ENCODE results near the gene BABAM1.

The BABAM1 gene

GRCh38 chr19:17266975-17267788, at the start of gene BABAM1:
BABAM1 (plus strand) TSS chr19:17267443; CDS start chr19:17268807, 1,364 bp downstream.
- DNase-seq (ENCODE audit: low read depth) = peak; percentile 100

- no peak for DNase-seq (ENCODE audit: low read depth)
Measured at GRCh38 chr19:17219286-17219685, 48.0 kb upstream of the BABAM1 start.

DNA sequence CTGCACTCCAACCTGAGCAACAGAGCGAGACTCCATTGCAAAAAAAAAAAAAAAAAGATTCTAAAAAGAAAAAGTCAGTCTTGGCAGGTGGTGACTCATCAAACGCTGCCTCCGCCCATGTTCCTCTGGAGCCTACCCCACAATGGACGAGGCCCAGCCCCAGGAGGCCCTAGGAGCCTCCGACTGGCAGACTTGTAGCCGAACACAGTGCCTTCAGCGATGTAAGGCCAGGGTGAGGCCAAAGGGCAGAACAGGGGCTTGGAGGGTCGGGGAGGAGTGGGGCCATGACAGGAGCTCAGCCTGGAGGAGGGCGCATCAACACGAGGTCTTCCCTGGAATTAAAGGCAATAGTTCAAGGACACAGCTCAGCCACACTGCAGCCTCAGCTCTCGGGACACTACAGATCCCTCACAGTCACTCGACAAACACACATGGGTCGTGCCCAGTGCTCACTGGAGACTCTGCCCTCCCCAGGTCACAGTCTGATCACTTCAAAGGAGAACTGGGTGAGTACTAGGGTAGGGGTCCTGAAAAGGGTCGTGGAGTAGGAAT, 47.0 kb upstream of the BABAM1 start:
- peak; percentile 82 for DNase-seq (ENCODE audit: low read depth)

GRCh38 chr19:17225053-17225452, 42.2 kb upstream of the BABAM1 start:
- DNase-seq (ENCODE audit: low read depth) = no peak

GRCh38 chr19:17226002-17226933, 41.0 kb upstream of the BABAM1 start, which contains the start of gene OCEL1:
OCEL1 (plus strand) TSS chr19:17226226; CDS start chr19:17226248, 22 bp downstream.
- DNase-seq (ENCODE audit: low read depth) = peak; percentile 97

- DNase-seq (ENCODE audit: low read depth) = no peak
Measured at GRCh38 chr19:17227798-17228367, 39.4 kb upstream of the BABAM1 start.

- no peak for DNase-seq (ENCODE audit: low read depth)
Measured at GRCh38 chr19:17229890-17230289, 37.4 kb upstream of the BABAM1 start.

DNA sequence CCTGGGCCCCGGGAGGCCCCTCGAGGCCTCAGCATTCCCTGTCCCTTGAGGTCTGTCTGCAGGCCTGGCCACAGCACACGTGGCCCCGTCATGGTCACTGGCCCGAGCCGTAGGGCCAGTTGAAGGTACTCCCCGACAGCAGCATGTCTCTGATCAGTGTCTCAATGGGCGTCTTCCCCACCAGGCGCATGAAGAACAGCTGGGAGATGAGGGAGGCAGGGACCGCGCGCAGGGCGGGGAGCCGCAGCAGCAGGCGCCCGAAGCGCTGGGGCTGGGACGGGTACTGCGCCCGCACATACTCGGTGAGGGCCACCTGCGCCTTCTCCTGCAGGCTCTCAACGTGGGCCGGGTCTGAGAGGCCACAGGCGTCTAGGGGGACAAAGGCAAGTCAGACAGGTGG, 35.0 kb upstream of the BABAM1 start:
- DNase-seq (ENCODE audit: low read depth) = no peak

- peak; percentile 47 for DNase-seq (ENCODE audit: low read depth)
Measured at GRCh38 chr19:17234911-17235299, 32.3 kb upstream of the BABAM1 start.

- peak; percentile 74 for DNase-seq (ENCODE audit: low read depth)
Measured at GRCh38 chr19:17235300-17235970, 31.8 kb upstream of the BABAM1 start.

DNA sequence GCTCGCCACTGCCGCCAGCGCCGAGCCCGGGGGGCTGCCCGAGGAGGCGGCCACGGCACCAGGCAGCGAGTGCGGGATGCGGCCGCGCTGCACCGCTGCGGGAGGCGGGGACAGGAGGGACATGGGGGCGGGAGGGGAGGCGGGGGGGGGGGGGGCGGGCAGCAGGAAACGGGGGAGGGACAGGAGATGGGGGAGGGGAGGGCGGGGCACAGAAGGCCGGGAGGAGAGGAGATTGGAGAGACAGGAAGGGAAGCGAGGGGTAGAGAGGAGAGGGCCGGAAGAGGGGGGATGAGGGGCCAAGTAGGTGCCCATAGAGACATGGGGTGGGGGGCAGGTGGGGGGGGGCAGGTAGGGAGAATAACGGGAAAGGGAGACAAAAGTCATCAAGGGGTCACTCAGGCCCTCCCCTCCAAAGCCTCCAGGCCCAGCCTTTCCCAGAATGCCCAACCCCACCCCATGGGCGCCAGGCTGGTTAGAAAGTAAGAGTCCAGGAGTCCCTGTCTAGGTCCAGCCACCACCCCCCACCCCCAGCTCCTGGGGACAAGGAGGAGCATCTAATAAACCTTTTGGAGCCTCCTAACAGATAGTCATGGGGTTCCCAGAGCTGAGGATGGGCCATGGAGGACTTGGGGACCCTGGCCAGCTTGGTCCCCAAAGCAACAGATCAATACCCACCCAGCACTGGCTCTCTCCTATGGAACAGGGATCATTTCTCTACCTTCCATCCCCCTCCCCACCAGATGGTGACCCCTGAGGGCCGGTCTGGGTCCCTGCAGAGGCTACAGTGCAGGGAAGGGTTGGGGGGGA, 31.1 kb upstream of the BABAM1 start:
- no peak for DNase-seq (ENCODE audit: low read depth)

DNA sequence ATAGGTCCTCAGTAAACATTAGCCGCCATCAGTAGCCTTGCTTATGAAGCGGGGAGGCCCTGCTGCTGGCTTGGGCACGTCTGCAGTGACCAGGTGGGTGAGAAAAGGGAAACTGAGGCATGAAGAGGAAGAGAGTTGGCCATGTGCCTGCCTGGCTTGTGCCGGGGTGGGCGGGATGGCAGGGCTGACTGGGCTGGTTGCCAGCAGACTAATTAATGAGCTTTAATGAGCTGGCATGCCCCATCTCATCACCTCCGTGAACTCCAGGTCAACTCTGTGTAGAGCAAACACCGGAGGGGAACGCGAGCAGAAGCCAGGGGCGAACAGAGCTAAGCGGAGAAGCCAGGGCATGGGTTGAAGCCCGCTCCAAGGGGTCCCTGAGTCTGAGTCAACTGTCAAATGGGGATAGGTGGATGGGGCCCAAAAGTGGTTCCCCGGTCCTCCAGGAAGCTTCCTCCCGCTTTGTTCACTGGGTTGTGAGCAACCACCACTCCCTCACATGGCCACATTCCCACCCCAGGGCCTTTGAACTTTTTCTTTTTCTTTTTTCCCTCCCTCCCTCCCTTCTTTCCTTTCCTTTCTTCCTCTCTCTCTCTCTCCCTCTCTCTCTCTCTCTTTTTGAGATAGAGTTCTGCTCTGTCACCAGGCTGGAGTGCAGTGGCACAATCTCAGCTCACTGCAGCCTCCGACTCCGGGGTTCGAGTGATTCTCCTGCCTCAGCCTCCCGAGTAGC, 30.3 kb upstream of the BABAM1 start:
- DNase-seq (ENCODE audit: low read depth) = no peak

- no peak for DNase-seq (ENCODE audit: low read depth)
Measured at GRCh38 chr19:17237747-17238706, 29.2 kb upstream of the BABAM1 start.

DNA sequence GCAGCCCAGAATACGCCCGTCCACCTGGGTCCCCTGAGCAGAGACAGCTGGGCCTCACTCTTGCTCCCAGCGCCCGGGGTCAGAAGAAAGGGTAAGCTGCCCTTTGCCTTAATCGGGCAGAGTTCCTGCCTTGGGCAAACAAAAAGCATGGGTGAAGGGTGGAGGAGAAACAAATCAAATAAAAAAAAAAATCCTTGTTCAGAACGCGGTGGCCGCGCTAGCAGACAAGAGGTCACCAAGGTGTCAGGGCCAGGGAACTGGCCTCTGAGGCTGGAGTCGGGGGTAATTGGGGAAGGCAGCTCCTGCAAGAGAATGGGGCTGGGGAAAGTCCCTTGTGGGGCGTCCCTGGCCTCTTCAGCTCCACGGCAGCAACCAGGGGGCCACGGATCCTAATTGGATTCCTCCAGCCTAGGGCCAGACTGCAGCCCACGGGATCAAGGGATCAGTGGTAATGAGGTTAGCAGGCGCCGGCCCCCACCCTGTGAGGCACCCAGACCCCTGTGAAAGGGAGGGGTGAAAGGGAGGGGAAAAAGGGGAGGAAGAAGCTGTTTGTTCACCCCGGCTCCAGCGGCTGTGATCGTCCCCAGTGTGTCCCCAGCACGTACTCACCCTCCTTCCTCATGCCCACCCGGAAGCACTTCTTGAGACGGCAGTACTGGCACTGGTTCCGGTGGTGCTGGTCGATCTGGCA, 27.0 kb upstream of the BABAM1 start:
- no peak for DNase-seq (ENCODE audit: low read depth)

DNA sequence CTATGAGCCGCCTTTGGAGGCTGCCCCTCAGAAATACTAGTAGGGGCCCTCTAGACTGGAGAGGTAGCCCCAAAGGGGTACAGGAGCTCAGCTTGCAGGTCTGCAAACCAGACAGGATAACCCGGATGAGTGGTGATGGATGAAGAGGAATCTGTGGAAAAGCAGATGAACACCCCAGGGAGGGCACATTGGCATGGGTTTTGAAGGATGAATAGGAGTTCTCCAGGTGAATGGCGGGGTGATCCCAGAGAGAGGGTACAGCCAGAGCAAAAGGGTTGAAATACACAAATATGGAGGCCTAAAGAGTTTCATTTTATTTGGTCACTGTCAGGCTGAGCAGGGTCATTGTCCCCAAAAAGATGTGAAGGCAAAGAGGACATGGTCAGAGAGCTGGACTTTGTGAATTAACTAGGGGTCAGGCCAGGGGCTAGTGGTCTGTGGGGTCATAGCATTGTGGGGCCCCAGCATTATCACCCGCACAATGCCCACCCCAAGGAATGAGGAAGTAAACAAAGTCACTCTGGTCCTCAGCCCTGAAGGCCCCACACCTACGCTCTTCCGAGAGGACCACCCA, 26.3 kb upstream of the BABAM1 start:
- no peak for DNase-seq (ENCODE audit: low read depth)

GRCh38 chr19:17242431-17243208, 24.6 kb upstream of the BABAM1 start:
- DNase-seq (ENCODE audit: low read depth) = no peak

- no peak for DNase-seq (ENCODE audit: low read depth)
Measured at GRCh38 chr19:17243211-17243829, 23.9 kb upstream of the BABAM1 start.
